Measurements from ENCODE around the gene SRL. TPM values are rescaled to one million over a fixed set of nuclear protein-coding genes. Genes with fewer than 3 reads are reported as not detected.

SRL gene
- polyA plus RNA-seq, 1 donor from 2014 or later: not detected

- Histone ChIP-seq H3F3A (ENCODE audit: insufficient read depth, low read length, poor library complexity, severe bottlenecking) (no peaks in the 10 kb centered on the region), H3K79me2 (replicated peaks; ENCODE audit: insufficient read depth, low read length) (no peaks in the 10 kb centered on the region), H3K4me2 (ENCODE audit: low read length) (no peak overlapping the region), H3K27ac (ENCODE audit: low read length) (no peak overlapping the region), H3K9me2 (ENCODE audit: insufficient read depth, low read length) (no peaks in the 10 kb centered on the region), H3K36me3 (ENCODE audit: insufficient read depth, low read length) (no peaks in the 10 kb centered on the region), H4K20me1 (ENCODE audit: insufficient read depth) (no peaks in the 10 kb centered on the region), H2AFZ (ENCODE audit: low read depth, low read length) (no peak overlapping the region), H3K4me3 (ENCODE audit: low read length) (no peak overlapping the region), H3K9ac (ENCODE audit: low read length) (no peak overlapping the region), H3K27me3 (ENCODE audit: insufficient read depth, low read depth, low read length) (no peaks in the 10 kb centered on the region), H3K9me3 (ENCODE audit: low read length) (no peaks in the 10 kb centered on the region)
- TF ChIP-seq RAD21 (conservative IDR thresholded peaks at IDR 0.05): no peak
- TF ChIP-seq POLR2AphosphoS5 (IDR thresholded peaks at IDR 0.05): no peak
- TF ChIP-seq EZH2 (IDR thresholded peaks at IDR 0.05; ENCODE audit: borderline replicate concordance, insufficient read depth, low read length, poor library complexity, severe bottlenecking): no peak
- no peak for TF ChIP-seq TAF1 (IDR thresholded peaks at IDR 0.05; ENCODE audit: low read depth)
- no peak for TF ChIP-seq EP300 (conservative IDR thresholded peaks at IDR 0.05; ENCODE audit: poor library complexity, severe bottlenecking)
- TF ChIP-seq REST (IDR thresholded peaks at IDR 0.05; ENCODE audit: borderline replicate concordance): no peak
- TF ChIP-seq SMC3 (conservative IDR thresholded peaks at IDR 0.05; ENCODE audit: poor library complexity): no peak
- TF ChIP-seq MXI1 (conservative IDR thresholded peaks at IDR 0.05; ENCODE audit: poor library complexity, severe bottlenecking): no peak
These were observed 47.2 kb downstream of the SRL start for GRCh38 chr16:4194661-4195060.

GRCh38 chr16:4193920-4194319, 48.0 kb downstream of the SRL start:
- Histone ChIP-seq H3F3A (ENCODE audit: insufficient read depth, low read length, poor library complexity, severe bottlenecking) (no peaks in the 10 kb centered on the region), H3K4me2 (ENCODE audit: low read length) (no peak overlapping the region), H2AFZ (ENCODE audit: low read depth, low read length) (no peak overlapping the region), H4K20me1 (ENCODE audit: insufficient read depth) (no peaks in the 10 kb centered on the region), H3K9me3 (ENCODE audit: low read length) (no peaks in the 10 kb centered on the region), H3K4me3 (ENCODE audit: low read length) (no peak overlapping the region), H3K36me3 (ENCODE audit: insufficient read depth, low read length) (no peaks in the 10 kb centered on the region), H3K27me3 (ENCODE audit: insufficient read depth, low read depth, low read length) (no peaks in the 10 kb centered on the region), H3K9ac (ENCODE audit: low read length) (no peak overlapping the region), H3K27ac (ENCODE audit: low read length) (no peak overlapping the region), H3K9me2 (ENCODE audit: insufficient read depth, low read length) (no peaks in the 10 kb centered on the region), H3K79me2 (replicated peaks; ENCODE audit: insufficient read depth, low read length) (no peaks in the 10 kb centered on the region)
- TF ChIP-seq MXI1 (conservative IDR thresholded peaks at IDR 0.05; ENCODE audit: poor library complexity, severe bottlenecking) (no peak), TAF1 (IDR thresholded peaks at IDR 0.05; ENCODE audit: low read depth) (no peak), RAD21 (conservative IDR thresholded peaks at IDR 0.05) (no peak), EP300 (conservative IDR thresholded peaks at IDR 0.05; ENCODE audit: poor library complexity, severe bottlenecking) (no peak), POLR2AphosphoS5 (IDR thresholded peaks at IDR 0.05) (no peak), REST (IDR thresholded peaks at IDR 0.05; ENCODE audit: borderline replicate concordance) (no peak), EZH2 (IDR thresholded peaks at IDR 0.05; ENCODE audit: borderline replicate concordance, insufficient read depth, low read length, poor library complexity, severe bottlenecking) (no peak), SMC3 (conservative IDR thresholded peaks at IDR 0.05; ENCODE audit: poor library complexity) (no peak)
- TF ChIP-seq, protein P1, sequence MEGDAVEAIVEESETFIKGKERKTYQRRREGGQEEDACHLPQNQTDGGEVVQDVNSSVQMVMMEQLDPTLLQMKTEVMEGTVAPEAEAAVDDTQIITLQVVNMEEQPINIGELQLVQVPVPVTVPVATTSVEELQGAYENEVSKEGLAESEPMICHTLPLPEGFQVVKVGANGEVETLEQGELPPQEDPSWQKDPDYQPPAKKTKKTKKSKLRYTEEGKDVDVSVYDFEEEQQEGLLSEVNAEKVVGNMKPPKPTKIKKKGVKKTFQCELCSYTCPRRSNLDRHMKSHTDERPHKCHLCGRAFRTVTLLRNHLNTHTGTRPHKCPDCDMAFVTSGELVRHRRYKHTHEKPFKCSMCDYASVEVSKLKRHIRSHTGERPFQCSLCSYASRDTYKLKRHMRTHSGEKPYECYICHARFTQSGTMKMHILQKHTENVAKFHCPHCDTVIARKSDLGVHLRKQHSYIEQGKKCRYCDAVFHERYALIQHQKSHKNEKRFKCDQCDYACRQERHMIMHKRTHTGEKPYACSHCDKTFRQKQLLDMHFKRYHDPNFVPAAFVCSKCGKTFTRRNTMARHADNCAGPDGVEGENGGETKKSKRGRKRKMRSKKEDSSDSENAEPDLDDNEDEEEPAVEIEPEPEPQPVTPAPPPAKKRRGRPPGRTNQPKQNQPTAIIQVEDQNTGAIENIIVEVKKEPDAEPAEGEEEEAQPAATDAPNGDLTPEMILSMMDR (IDR thresholded peaks at IDR 0.05; ENCODE audit: poor library complexity, severe bottlenecking): no peak
